K562 (cell line): Measurements from ENCODE around the gene PDLIM5. TPM values are rescaled to one million over a fixed set of nuclear protein-coding genes. Genes with fewer than 3 reads are reported as not detected.

Source experiments
- CREB3L1 ChIP-seq: fragments of 450-650 bp; IDR thresholded peaks from 2 replicates; pipeline ENCODE4 v1.6.1; 2014; ENCODE audit warnings: low read depth, mild to moderate bottlenecking, moderate library complexity, borderline replicate concordance
- ETV6 ChIP-seq, 3 experiments: fragments of 150-350 bp in 1 of 3; sonication (generic) in 1 of 3; formaldehyde crosslinking in 1 of 3; IDR thresholded peaks; 2 replicates each; pipeline versions ENCODE4 v1.6.1 to v1.8.0; 2014 to 2022; ENCODE audit warnings: borderline replicate concordance in 2 of 3, low read depth in 2 of 3, antibody characterized with exemption in 1 of 3, low read length in 1 of 3, mild to moderate bottlenecking in 1 of 3, missing genetic modification reagents in 1 of 3
- GTF3C2 ChIP-seq: IDR thresholded peaks from 3 replicates; pipeline ENCODE4 v1.6.1; 2011; ENCODE audit warnings: borderline replicate concordance, mild to moderate bottlenecking, moderate library complexity; ENCODE audit not compliant: insufficient read length; ENCODE audit errors: extremely low read depth
- HNRNPL ChIP-seq: fragments of 200-400 bp; formaldehyde crosslinking; IDR thresholded peaks from 2 replicates; pipeline ENCODE4 v1.6.1; 2017; ENCODE audit warnings: low read depth, mild to moderate bottlenecking, low read length
- KAT7 ChIP-seq: sonication (generic); formaldehyde crosslinking; IDR thresholded peaks from 2 replicates; pipeline ENCODE4 v1.8.0; 2022; ENCODE audit warnings: missing genetic modification reagents, mild to moderate bottlenecking, borderline replicate concordance
- NELFE ChIP-seq: IDR thresholded peaks from 2 replicates; pipeline ENCODE4 v1.6.1; 2011; ENCODE audit warnings: mild to moderate bottlenecking; ENCODE audit not compliant: insufficient read depth, insufficient read length
- NFRKB ChIP-seq: fragments of 450-650 bp; IDR thresholded peaks from 2 replicates; pipeline ENCODE4 v1.6.1; 2016; ENCODE audit warnings: low read depth
- NUFIP1 ChIP-seq: fragments of 450-650 bp; IDR thresholded peaks from 2 replicates; pipeline ENCODE4 v1.6.1; 2018; ENCODE audit not compliant: partially characterized antibody
- SAFB2 ChIP-seq: fragments of 200-400 bp; formaldehyde crosslinking; IDR thresholded peaks from 2 replicates; pipeline ENCODE4 v1.6.1; 2018; ENCODE audit warnings: borderline replicate concordance, low read length, low read depth, moderate library complexity; ENCODE audit not compliant: severe bottlenecking
- THAP7 ChIP-seq: fragments of 250-450 bp; sonication (Bioruptor Pico); IDR thresholded peaks from 2 replicates; pipeline ENCODE4 v1.5.0; 2021
- THRAP3 ChIP-seq: fragments of 450-650 bp; IDR thresholded peaks from 2 replicates; pipeline ENCODE4 v1.6.1; 2016; ENCODE audit warnings: mild to moderate bottlenecking, inconsistent platforms, borderline replicate concordance
- ZNF609 ChIP-seq: sonication (generic); formaldehyde crosslinking; IDR thresholded peaks from 2 replicates; pipeline ENCODE4 v1.8.1; 2023; ENCODE audit warnings: missing genetic modification reagents, mild to moderate bottlenecking, borderline replicate concordance
- ZNF644 ChIP-seq: fragments of 200-800 bp; sonication (Bioruptor generic); IDR thresholded peaks from 2 replicates; pipeline ENCODE4 v1.6.1; 2016; ENCODE audit warnings: low read depth, missing genetic modification characterization, missing compliant biosample characterization
- polyA plus RNA-seq, 8 experiments: library from polyadenylated mRNA; depleted of rRNA in 4 of 8; stranded (reverse) in 5 of 8; unstranded in 3 of 8; fragments of >200 nt; fragmentation: Nextera tagmentation in 2 of 8; fragmentation: Illumina TruSeq in 1 of 8; extraction: Ambion mirVana in 2 of 8; extraction: Trizol in 1 of 8; gene quantifications; 2 replicates each; pipeline versions ENCODE4 v1.2.1 to v1.2.3, GENCODE V29; 2011 to 2014; ENCODE audit warnings: inconsistent platforms in 1 of 8, missing spikeins in 1 of 8
- total RNA-seq, 7 experiments: library from RNA; depleted of rRNA in 6 of 7; stranded (reverse); fragments of >200 nt in 6 of 7; fragmentation: Illumina TruSeq in 2 of 7; extraction: Trizol in 2 of 7; gene quantifications; 2 replicates each; pipeline versions ENCODE4 v1.2.1 to v1.2.3, GENCODE V29; 2011 to 2021; ENCODE audit warnings: low replicate concordance in 1 of 7

PDLIM5 gene
- total and polyA plus RNA-seq, 9 of the 15 experiments (the other 6 are each of a cell fraction or from before 2014, with no cell fraction given) = 36.9 to 127 (median 62.5) TPM

GRCh38 chr4:94534401-94535312 is 82.9 kb downstream of the PDLIM5 start (continued):
- TF ChIP-seq ETV6 (IDR thresholded peaks at IDR 0.05; ENCODE audit: borderline replicate concordance in 1 of 2, low read depth in 2 of 2, low read length in 1 of 2) = no peak
- TF ChIP-seq ETV6 (CRISPR knock-in tag; IDR thresholded peaks at IDR 0.05; ENCODE audit: borderline replicate concordance) = no peak
- TF ChIP-seq ZNF609 (CRISPR knock-in tag) = no peak
- TF ChIP-seq KAT7 (CRISPR knock-in tag) = no peak
- TF ChIP-seq ZNF644 = no peak
- TF ChIP-seq SAFB2 = no peak
- TF ChIP-seq THRAP3 = no peak
- no peak for TF ChIP-seq NUFIP1
- TF ChIP-seq THAP7 = no peak
- TF ChIP-seq NELFE = no peak
- TF ChIP-seq GTF3C2 = no peak
- TF ChIP-seq NFRKB = no peak; the same call in none of the 2 replicates
- no peak for TF ChIP-seq CREB3L1
- no peak for TF ChIP-seq HNRNPL
